LNCAP (cell line): Measurements from ENCODE around the gene MAP6.

Experiments
- CTCF ChIP-seq: fragments of 450-650 bp; IDR thresholded peaks from 2 replicates; pipeline ENCODE4 v1.5.1; 2017; ENCODE audit warnings: mild to moderate bottlenecking

The MAP6 gene

GRCh38 chr11:75562836-75563484 lies 105.9 kb downstream of the MAP6 start:
- TF ChIP-seq CTCF = no peak

GRCh38 chr11:75562048-75562835 lies 106.6 kb downstream of the MAP6 start, which contains the start of gene SERPINH1:
Gene SERPINH1 (plus strand): TSS chr11:75562253. CDS start chr11:75566350, 4,097 bp downstream.
- no peak for TF ChIP-seq CTCF

- TF ChIP-seq CTCF = no peak
Observed at GRCh38 chr11:75561426-75562047, 107.3 kb downstream of the MAP6 start.

- TF ChIP-seq CTCF = no peak
Observed at GRCh38 chr11:75560644-75561043, 108.2 kb downstream of the MAP6 start.

- no peak for TF ChIP-seq CTCF
Observed at GRCh38 chr11:75558939-75559843, 109.6 kb downstream of the MAP6 start.

GRCh38 chr11:75557666-75558494 lies 111.0 kb downstream of the MAP6 start:
- no peak for TF ChIP-seq CTCF
